ENCODE results near the gene CYP11A1. TPM values are rescaled to one million over a fixed set of nuclear protein-coding genes. Genes with fewer than 3 reads are reported as not detected.

The CYP11A1 gene
- total RNA-seq, 1 donor from 2014 or later = 0.32 TPM

GRCh38 chr15:74300057-74300795 is 67.2 kb downstream of the CYP11A1 start:
- H3K36me3 Mint-ChIP-seq (ENCODE audit: low read depth) = no peaks in the 10 kb centered on the region
- no peaks in the 10 kb centered on the region for H3K9me3 Mint-ChIP-seq (ENCODE audit: low read depth)
- TF ChIP-seq CTCF (IDR thresholded peaks at IDR 0.05) = no peak
- no peak for DNase-seq (ENCODE audit: low spot score)
- H3K4me1 Mint-ChIP-seq (ENCODE audit: low read depth) = peaks cover 9% of the 10 kb centered on the region
- H3K4me3 Mint-ChIP-seq (ENCODE audit: unreplicated experiment) = no peak overlapping the region
- no peak overlapping the region for H3K27ac Mint-ChIP-seq (ENCODE audit: unreplicated experiment)
- H3K27me3 Mint-ChIP-seq (ENCODE audit: low read depth) = peaks cover 47% of the 10 kb centered on the region

- no peak overlapping the region for H3K27ac Mint-ChIP-seq (ENCODE audit: unreplicated experiment)
- no peak for TF ChIP-seq CTCF (IDR thresholded peaks at IDR 0.05)
- DNase-seq (ENCODE audit: low spot score) = no peak
- no peak overlapping the region for H3K4me3 Mint-ChIP-seq (ENCODE audit: unreplicated experiment)
- no peaks in the 10 kb centered on the region for H3K9me3 Mint-ChIP-seq (ENCODE audit: low read depth)
- peaks cover 7% of the 10 kb centered on the region for H3K4me1 Mint-ChIP-seq (ENCODE audit: low read depth)
- no peaks in the 10 kb centered on the region for H3K36me3 Mint-ChIP-seq (ENCODE audit: low read depth)
- H3K27me3 Mint-ChIP-seq (ENCODE audit: low read depth) = peaks cover 47% of the 10 kb centered on the region
These were observed 69.6 kb downstream of the CYP11A1 start for GRCh38 chr15:74297887-74298286.

GRCh38 chr15:74295800-74296199 is 71.6 kb downstream of the CYP11A1 start:
- TF ChIP-seq CTCF (IDR thresholded peaks at IDR 0.05) = no peak

GRCh38 chr15:74294010-74294409 is 73.4 kb downstream of the CYP11A1 start:
- H3K27me3 Mint-ChIP-seq (ENCODE audit: low read depth) = peaks cover 25% of the 10 kb centered on the region

More at GRCh38 chr15:74295800-74296199, 71.6 kb downstream of the CYP11A1 start:
- no peak for DNase-seq (ENCODE audit: low spot score)
- Mint-ChIP-seq H3K36me3 (ENCODE audit: low read depth) (no peaks in the 10 kb centered on the region), H3K27me3 (ENCODE audit: low read depth) (peaks cover 36% of the 10 kb centered on the region), H3K4me3 (ENCODE audit: unreplicated experiment) (no peak overlapping the region), H3K4me1 (ENCODE audit: low read depth) (no peaks in the 10 kb centered on the region), H3K27ac (ENCODE audit: unreplicated experiment) (no peak overlapping the region), H3K9me3 (ENCODE audit: low read depth) (no peaks in the 10 kb centered on the region)

More at GRCh38 chr15:74294010-74294409, 73.4 kb downstream of the CYP11A1 start:
- Mint-ChIP-seq H3K4me1 (ENCODE audit: low read depth) (no peaks in the 10 kb centered on the region), H3K27ac (ENCODE audit: unreplicated experiment) (no peak overlapping the region), H3K9me3 (ENCODE audit: low read depth) (no peaks in the 10 kb centered on the region), H3K4me3 (ENCODE audit: unreplicated experiment) (no peak overlapping the region), H3K36me3 (ENCODE audit: low read depth) (no peaks in the 10 kb centered on the region)
- DNase-seq (ENCODE audit: low spot score) = no peak
- no peak for TF ChIP-seq CTCF (IDR thresholded peaks at IDR 0.05)
